ENCODE results near the gene CAMTA1.
"Not testable (repeated sequence)": the region's sequence is repeated elsewhere in the genome, so short reads cannot be mapped to it uniquely, and the experiment has no call there.

Gene CAMTA1

GRCh38 chr1:7121622-7121988 lies 336.4 kb downstream of the CAMTA1 start:
- no peak for TF ChIP-seq GATA1 (IDR thresholded peaks at IDR 0.05; ENCODE audit: low read depth, low read length)
- no peak for TF ChIP-seq POLR2A (IDR thresholded peaks at IDR 0.05; ENCODE audit: low read length)
- DNase-seq: no peak

- DNase-seq: no peak
Measured at GRCh38 chr1:7127322-7128075, 342.2 kb downstream of the CAMTA1 start.

DNA sequence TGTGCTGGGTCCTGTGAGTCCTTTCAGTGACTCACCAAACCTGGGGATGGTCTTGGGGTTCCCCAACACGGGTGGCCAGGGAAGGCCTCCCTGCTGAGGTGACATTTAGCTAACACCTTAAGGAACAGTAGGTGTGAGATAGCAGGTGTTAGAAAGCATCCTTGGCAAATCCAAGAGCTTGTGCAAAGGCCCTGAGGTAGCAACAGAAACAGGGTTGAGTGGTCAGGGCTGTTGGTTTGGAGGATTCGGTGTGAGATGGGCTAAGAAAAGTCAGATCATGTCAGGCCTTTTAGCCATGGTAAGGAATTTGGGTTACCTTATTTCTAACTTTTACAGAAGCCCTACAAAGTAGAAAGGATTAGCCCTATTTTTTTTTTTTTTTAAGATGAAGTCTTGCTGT lies 343.0 kb downstream of the CAMTA1 start:
- TF ChIP-seq POLR2A (IDR thresholded peaks at IDR 0.05; ENCODE audit: low read length): no peak
- no peak for TF ChIP-seq GATA1 (IDR thresholded peaks at IDR 0.05; ENCODE audit: low read depth, low read length)
- DNase-seq: no peak

More at GRCh38 chr1:7127322-7128075, 342.2 kb downstream of the CAMTA1 start:
- no peak for TF ChIP-seq POLR2A (IDR thresholded peaks at IDR 0.05; ENCODE audit: low read length)
- no peak for TF ChIP-seq GATA1 (IDR thresholded peaks at IDR 0.05; ENCODE audit: low read depth, low read length)

GRCh38 chr1:7130127-7130526 lies 344.9 kb downstream of the CAMTA1 start:
- no peak for TF ChIP-seq GATA1 (IDR thresholded peaks at IDR 0.05; ENCODE audit: low read depth, low read length)
- no peak for TF ChIP-seq POLR2A (IDR thresholded peaks at IDR 0.05; ENCODE audit: low read length)
- no peak for DNase-seq

- DNase-seq: no peak
- TF ChIP-seq POLR2A (IDR thresholded peaks at IDR 0.05; ENCODE audit: low read length) (no peak), GATA1 (IDR thresholded peaks at IDR 0.05; ENCODE audit: low read depth, low read length) (no peak)
Measured at GRCh38 chr1:7135493-7135892, 350.2 kb downstream of the CAMTA1 start.

- no peak for DNase-seq
- no peak for TF ChIP-seq GATA1 (IDR thresholded peaks at IDR 0.05; ENCODE audit: low read depth, low read length)
- no peak for TF ChIP-seq POLR2A (IDR thresholded peaks at IDR 0.05; ENCODE audit: low read length)
Measured at GRCh38 chr1:7136166-7136953, 351.1 kb downstream of the CAMTA1 start.

- DNase-seq: no peak
- TF ChIP-seq GATA1 (IDR thresholded peaks at IDR 0.05; ENCODE audit: low read depth, low read length) (no peak), POLR2A (IDR thresholded peaks at IDR 0.05; ENCODE audit: low read length) (no peak)
Measured at GRCh38 chr1:7140251-7140650, 355.0 kb downstream of the CAMTA1 start.

DNA sequence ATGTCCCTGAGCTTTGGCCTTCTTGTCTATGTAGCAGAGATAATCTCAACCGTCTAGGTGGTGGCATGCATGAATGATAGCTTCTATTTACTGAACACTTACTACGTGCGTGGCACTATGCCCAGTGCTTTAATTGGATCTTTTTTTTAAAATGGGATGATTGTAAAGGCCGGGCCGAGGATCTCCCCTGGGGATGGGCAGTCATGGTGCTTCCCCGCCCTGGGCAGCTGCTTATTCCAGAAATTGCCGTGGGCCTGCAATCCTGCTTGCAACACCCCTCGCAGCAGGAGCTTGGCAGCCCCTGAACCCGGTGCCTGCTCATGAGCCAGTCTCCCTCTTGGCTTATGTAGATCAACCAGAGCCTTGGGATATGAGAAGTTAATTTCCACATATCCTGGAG lies 360.7 kb downstream of the CAMTA1 start:
- TF ChIP-seq POLR2A (IDR thresholded peaks at IDR 0.05; ENCODE audit: low read length) (no peak), GATA1 (IDR thresholded peaks at IDR 0.05; ENCODE audit: low read depth, low read length) (no peak)
- DNase-seq: no peak

DNA sequence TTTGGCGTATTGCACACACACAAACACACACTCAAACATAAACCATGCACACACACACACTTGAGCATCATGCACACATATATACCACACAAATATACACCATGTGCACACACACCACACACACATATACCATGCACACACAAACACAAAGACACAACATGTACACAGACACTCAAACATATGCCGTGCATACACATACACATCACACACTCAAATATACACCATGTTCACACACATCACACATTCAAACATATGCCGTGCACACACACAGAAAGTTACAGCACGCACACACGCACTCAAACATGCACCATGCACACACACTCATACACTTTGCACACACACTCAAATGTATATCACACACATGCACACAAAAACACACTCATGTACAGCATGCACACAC lies 361.5 kb downstream of the CAMTA1 start:
- TF ChIP-seq POLR2A (IDR thresholded peaks at IDR 0.05; ENCODE audit: low read length) (no peak), GATA1 (IDR thresholded peaks at IDR 0.05; ENCODE audit: low read depth, low read length) (no peak)
- no peak for DNase-seq

DNA sequence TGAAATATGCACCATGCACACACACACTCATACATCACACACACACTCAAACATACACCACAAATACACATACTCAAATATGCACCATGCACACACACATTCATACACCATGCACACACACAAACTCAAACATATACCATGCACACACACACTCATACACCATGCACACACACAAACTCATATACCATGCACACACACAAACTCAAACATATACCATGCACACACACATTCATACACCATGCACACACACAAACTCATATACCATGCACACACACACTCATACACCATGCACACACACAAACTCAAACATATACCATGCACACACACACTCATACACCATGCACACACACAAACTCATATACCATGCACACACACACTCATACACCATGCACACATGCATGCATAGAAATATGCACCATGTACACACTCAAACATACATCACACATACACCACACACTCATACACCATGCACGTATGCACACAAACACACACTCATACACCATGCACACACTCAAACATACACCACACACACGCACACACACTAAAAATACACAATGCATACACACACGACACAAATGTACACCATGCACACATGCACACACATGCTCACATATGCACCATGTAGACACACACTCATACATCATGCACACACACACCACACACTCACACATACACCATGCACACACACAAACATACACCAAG lies 362.5 kb downstream of the CAMTA1 start:
- DNase-seq: not testable (repeated sequence)

- no peak for DNase-seq
- TF ChIP-seq GATA1 (IDR thresholded peaks at IDR 0.05; ENCODE audit: low read depth, low read length) (no peak), POLR2A (IDR thresholded peaks at IDR 0.05; ENCODE audit: low read length) (no peak)
Measured at GRCh38 chr1:7149080-7149838, 364.0 kb downstream of the CAMTA1 start.

DNA sequence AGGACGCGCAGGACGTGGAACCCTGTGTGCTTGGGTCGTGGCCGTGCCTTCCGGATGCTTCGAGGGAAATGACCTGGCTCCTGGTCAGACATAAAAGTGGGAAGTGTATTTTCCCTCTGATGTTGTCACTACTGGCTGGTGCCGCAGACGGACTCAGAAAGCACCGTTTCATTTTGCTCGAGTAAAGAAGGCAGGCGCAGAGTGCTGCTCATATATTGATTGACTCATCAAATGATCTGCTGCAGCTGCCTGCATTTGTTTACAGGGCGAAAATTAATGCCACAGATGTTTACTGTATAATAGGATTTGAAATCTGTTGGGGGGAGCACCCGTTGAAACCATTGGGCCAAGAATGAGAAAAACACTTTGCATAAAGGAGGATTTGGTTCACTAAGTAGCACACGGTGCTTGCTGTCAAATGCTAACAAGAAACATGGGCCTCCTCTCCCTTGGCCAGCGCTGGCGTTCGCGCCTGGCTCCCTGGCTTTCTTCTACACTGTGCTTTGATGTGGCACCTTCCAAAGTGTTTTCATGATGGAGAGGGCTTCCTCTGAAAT lies 365.5 kb downstream of the CAMTA1 start:
- TF ChIP-seq GATA1 (IDR thresholded peaks at IDR 0.05; ENCODE audit: low read depth, low read length): no peak
- TF ChIP-seq POLR2A (IDR thresholded peaks at IDR 0.05; ENCODE audit: low read length): no peak
- no peak for DNase-seq

- no peak for DNase-seq
- no peak for TF ChIP-seq POLR2A (IDR thresholded peaks at IDR 0.05; ENCODE audit: low read length)
- TF ChIP-seq GATA1 (IDR thresholded peaks at IDR 0.05; ENCODE audit: low read depth, low read length): no peak
Measured at GRCh38 chr1:7151978-7152377, 366.7 kb downstream of the CAMTA1 start.

Measured in erythroblast (primary cell).